ENCODE data around the gene ATP2B2. TPM values are rescaled to one million over a fixed set of nuclear protein-coding genes. Genes with fewer than 3 reads are reported as not detected.

Gene ATP2B2
- total and polyA plus RNA-seq, 10 of the 15 experiments (the other 5 are each of a cell fraction or from before 2014, with no cell fraction given) = 0.04 TPM; not detected in 9

DNA sequence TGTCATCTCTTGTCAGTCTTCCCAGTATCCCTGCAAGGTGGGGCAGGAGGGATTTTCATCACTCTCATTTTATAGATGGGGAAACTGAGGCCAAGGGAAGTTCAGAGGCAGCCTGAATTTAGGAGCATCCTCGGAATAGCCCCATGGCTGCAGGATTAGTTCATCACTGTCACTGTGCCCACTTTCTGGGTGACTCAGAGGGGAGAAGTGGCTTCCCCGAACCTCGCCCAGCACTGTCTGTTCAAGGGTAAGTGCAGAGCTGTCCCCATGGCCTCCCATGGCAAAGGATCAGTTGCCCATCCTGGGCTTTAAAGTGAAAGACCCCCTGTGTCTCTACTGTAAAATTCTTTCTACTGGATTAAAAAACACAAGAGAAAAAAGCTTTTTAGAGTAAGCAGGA, 124.5 kb downstream of the ATP2B2 start:
- intact Hi-C loops (cut with micrococcal nuclease; ENCODE audit: unreplicated experiment) = no loop called here
- Histone ChIP-seq H3K27ac (ENCODE audit: control insufficient read depth, insufficient read depth) (no peak overlapping the region), H3K36me3 (ENCODE audit: control insufficient read depth in 2 of 2, insufficient read depth in 2 of 2, low read length in 1 of 2) (no peaks in the 10 kb centered on the region), H3K27me3 (replicated peaks in 1 of 2; ENCODE audit: control insufficient read depth in 2 of 2, insufficient read depth in 2 of 2, low read length in 1 of 2) (no peaks in the 10 kb centered on the region; a peak in 1 of 4 replicates), H3K9me3 (replicated peaks; ENCODE audit: control insufficient read depth, insufficient read depth, low read length) (no peaks in the 10 kb centered on the region), H3K4me2 (ENCODE audit: control insufficient read depth, insufficient read depth) (no peak overlapping the region), H4K20me1 (ENCODE audit: control insufficient read depth, insufficient read depth) (no peaks in the 10 kb centered on the region), H3K9ac (ENCODE audit: control insufficient read depth, insufficient read depth, low read length) (no peak overlapping the region), H3K4me3 (no peak overlapping the region), H2AFZ (ENCODE audit: control insufficient read depth, low read depth, low read length) (no peak overlapping the region), H3K79me2 (ENCODE audit: control insufficient read depth, insufficient read depth, low read length) (no peaks in the 10 kb centered on the region), H3K4me1 (ENCODE audit: control insufficient read depth, insufficient read depth, low read length) (no peaks in the 10 kb centered on the region)
- in situ Hi-C loops (cut with MboI) = no loop called here
- ChIA-PET POLR2A (interaction anchor here (0.6 kb wide), 1 partner anchor 262 kb away, joined by 3 read pairs; no protein-coding TSS in a partner anchor), RAD21 (ENCODE audit: unreplicated experiment) (no interaction called here), CTCF (no interaction called here), SMC1A (ENCODE audit: uncharacterized antibody, unreplicated experiment) (no interaction called here)
- 0% methylated on average over 3 of the region's 3 CpGs for WGBS (ENCODE audit: insufficient coverage, insufficient replicate concordance, low lambda C conversion rate, missing lambda C conversion rate)
- FAIRE-seq (no peak), DNase-seq (ENCODE audit: low read depth, low spot score) (no peak), ATAC-seq (no peak)
- no TSS peak for BruUV-seq (replicated peaks)
- TF ChIP-seq, protein P1, sequence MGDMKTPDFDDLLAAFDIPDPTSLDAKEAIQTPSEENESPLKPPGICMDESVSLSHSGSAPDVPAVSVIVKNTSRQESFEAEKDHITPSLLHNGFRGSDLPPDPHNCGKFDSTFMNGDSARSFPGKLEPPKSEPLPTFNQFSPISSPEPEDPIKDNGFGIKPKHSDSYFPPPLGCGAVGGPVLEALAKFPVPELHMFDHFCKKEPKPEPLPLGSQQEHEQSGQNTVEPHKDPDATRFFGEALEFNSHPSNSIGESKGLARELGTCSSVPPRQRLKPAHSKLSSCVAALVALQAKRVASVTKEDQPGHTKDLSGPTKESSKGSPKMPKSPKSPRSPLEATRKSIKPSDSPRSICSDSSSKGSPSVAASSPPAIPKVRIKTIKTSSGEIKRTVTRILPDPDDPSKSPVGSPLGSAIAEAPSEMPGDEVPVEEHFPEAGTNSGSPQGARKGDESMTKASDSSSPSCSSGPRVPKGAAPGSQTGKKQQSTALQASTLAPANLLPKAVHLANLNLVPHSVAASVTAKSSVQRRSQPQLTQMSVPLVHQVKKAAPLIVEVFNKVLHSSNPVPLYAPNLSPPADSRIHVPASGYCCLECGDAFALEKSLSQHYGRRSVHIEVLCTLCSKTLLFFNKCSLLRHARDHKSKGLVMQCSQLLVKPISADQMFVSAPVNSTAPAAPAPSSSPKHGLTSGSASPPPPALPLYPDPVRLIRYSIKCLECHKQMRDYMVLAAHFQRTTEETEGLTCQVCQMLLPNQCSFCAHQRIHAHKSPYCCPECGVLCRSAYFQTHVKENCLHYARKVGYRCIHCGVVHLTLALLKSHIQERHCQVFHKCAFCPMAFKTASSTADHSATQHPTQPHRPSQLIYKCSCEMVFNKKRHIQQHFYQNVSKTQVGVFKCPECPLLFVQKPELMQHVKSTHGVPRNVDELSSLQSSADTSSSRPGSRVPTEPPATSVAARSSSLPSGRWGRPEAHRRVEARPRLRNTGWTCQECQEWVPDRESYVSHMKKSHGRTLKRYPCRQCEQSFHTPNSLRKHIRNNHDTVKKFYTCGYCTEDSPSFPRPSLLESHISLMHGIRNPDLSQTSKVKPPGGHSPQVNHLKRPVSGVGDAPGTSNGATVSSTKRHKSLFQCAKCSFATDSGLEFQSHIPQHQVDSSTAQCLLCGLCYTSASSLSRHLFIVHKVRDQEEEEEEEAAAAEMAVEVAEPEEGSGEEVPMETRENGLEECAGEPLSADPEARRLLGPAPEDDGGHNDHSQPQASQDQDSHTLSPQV (IDR thresholded peaks at IDR 0.05) = no peak
- TF ChIP-seq ZNF217 (IDR thresholded peaks at IDR 0.05) (no peak), SPI1 (IDR thresholded peaks at IDR 0.05; ENCODE audit: borderline replicate concordance, insufficient read depth, low read depth, low read length) (no peak), NBN (IDR thresholded peaks at IDR 0.05) (no peak), NR2C2 (IDR thresholded peaks at IDR 0.05; ENCODE audit: borderline replicate concordance, control insufficient read depth, insufficient read length, low read depth) (no peak), ZNF622 (IDR thresholded peaks at IDR 0.05) (no peak), SREBF2 (IDR thresholded peaks at IDR 0.05; ENCODE audit: low read length) (no peak), RFX5 (IDR thresholded peaks at IDR 0.05; ENCODE audit: low read depth, low read length) (no peak), DPF2 (IDR thresholded peaks at IDR 0.05) (no peak), NR2F1 (conservative IDR thresholded peaks at IDR 0.05) (no peak)
- TF ChIP-seq, protein P2, sequence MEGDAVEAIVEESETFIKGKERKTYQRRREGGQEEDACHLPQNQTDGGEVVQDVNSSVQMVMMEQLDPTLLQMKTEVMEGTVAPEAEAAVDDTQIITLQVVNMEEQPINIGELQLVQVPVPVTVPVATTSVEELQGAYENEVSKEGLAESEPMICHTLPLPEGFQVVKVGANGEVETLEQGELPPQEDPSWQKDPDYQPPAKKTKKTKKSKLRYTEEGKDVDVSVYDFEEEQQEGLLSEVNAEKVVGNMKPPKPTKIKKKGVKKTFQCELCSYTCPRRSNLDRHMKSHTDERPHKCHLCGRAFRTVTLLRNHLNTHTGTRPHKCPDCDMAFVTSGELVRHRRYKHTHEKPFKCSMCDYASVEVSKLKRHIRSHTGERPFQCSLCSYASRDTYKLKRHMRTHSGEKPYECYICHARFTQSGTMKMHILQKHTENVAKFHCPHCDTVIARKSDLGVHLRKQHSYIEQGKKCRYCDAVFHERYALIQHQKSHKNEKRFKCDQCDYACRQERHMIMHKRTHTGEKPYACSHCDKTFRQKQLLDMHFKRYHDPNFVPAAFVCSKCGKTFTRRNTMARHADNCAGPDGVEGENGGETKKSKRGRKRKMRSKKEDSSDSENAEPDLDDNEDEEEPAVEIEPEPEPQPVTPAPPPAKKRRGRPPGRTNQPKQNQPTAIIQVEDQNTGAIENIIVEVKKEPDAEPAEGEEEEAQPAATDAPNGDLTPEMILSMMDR (IDR thresholded peaks at IDR 0.05 in 2 of 3, conservative IDR thresholded peaks at IDR 0.05 in 1 of 3; ENCODE audit: control insufficient read depth in 2 of 3, extremely low read depth in 1 of 3, insufficient read depth in 1 of 3, low read depth in 3 of 3, low read length in 3 of 3) = no peak
- TF ChIP-seq, protein P3, sequence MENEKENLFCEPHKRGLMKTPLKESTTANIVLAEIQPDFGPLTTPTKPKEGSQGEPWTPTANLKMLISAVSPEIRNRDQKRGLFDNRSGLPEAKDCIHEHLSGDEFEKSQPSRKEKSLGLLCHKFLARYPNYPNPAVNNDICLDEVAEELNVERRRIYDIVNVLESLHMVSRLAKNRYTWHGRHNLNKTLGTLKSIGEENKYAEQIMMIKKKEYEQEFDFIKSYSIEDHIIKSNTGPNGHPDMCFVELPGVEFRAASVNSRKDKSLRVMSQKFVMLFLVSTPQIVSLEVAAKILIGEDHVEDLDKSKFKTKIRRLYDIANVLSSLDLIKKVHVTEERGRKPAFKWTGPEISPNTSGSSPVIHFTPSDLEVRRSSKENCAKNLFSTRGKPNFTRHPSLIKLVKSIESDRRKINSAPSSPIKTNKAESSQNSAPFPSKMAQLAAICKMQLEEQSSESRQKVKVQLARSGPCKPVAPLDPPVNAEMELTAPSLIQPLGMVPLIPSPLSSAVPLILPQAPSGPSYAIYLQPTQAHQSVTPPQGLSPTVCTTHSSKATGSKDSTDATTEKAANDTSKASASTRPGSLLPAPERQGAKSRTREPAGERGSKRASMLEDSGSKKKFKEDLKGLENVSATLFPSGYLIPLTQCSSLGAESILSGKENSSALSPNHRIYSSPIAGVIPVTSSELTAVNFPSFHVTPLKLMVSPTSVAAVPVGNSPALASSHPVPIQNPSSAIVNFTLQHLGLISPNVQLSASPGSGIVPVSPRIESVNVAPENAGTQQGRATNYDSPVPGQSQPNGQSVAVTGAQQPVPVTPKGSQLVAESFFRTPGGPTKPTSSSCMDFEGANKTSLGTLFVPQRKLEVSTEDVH (IDR thresholded peaks at IDR 0.05; ENCODE audit: low read depth, partially characterized antibody) = no peak
- TF ChIP-seq, protein P4, sequence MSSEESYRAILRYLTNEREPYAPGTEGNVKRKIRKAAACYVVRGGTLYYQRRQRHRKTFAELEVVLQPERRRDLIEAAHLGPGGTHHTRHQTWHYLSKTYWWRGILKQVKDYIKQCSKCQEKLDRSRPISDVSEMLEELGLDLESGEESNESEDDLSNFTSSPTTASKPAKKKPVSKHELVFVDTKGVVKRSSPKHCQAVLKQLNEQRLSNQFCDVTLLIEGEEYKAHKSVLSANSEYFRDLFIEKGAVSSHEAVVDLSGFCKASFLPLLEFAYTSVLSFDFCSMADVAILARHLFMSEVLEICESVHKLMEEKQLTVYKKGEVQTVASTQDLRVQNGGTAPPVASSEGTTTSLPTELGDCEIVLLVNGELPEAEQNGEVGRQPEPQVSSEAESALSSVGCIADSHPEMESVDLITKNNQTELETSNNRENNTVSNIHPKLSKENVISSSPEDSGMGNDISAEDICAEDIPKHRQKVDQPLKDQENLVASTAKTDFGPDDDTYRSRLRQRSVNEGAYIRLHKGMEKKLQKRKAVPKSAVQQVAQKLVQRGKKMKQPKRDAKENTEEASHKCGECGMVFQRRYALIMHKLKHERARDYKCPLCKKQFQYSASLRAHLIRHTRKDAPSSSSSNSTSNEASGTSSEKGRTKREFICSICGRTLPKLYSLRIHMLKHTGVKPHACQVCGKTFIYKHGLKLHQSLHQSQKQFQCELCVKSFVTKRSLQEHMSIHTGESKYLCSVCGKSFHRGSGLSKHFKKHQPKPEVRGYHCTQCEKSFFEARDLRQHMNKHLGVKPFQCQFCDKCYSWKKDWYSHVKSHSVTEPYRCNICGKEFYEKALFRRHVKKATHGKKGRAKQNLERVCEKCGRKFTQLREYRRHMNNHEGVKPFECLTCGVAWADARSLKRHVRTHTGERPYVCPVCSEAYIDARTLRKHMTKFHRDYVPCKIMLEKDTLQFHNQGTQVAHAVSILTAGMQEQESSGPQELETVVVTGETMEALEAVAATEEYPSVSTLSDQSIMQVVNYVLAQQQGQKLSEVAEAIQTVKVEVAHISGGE (CRISPR knock-in tag; IDR thresholded peaks at IDR 0.05) = no peak
